Measurements from ENCODE around the gene CCDC3.
"Not testable (repeated sequence)": the region's sequence is repeated elsewhere in the genome, so short reads cannot be mapped to it uniquely, and the experiment has no call there.

CCDC3 gene

DNA sequence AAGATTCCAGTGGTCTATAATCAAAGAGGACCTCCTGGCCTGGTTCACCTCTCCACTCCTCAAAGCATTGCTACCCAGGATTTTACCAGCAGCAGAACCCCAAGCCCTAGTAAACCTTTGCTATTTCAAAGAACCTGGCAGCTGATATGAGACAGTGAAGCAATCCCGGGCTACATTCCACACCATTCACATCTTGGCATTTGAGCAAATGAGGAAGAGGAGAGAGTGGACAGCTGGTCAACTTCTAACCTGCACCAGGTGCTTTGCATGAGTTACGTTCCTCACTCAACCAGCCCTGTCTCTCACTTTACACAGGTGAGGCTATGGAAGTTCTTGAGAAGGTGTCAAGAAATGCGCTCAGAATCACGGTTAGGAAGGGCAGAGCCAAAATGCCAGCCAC is 1.1 kb downstream of the CCDC3 start:
- DNase-seq (ENCODE audit: low read depth), result no peak

DNA sequence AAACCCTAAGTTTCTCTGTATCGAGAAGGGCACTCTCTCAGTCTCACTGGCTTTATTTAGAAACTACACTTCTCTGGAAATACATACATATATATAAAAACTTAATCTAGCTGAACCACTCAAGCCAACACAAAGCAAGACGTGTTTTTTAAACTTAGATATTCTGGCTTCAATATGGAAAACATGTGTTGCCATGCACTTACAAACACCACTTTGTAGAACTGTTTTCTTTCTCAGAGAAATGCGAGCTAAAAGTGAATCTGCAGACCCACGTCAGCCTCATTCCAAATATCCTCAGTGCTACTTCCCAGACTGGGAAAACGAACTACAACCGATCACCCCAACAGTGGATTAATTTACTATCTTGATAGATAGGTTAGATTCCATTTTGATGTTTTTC is 1.7 kb downstream of the CCDC3 start:
- no peak for DNase-seq (ENCODE audit: low read depth)

DNA sequence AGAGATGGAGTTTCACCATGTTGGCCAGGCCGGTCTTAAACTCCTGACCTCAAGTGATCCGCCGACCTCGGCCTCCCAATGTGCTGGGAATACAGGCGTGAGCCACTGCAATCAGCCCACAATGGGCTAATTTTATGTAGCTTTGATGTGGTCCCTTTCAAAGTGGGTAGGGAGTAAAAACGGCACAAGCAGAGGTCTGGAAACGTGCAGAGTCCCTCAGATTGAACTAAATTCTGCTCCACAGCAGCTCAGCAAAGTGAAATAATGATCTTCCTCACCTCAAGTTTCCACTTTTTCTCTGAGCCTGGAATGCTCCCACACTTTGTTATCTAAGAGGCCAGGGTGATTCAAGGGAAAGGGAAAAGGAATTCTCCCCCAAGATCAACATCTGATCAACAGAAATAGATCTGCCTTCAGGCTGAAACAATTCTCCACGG is 6.1 kb downstream of the CCDC3 start:
- DNase-seq (ENCODE audit: low read depth), result no peak

DNA sequence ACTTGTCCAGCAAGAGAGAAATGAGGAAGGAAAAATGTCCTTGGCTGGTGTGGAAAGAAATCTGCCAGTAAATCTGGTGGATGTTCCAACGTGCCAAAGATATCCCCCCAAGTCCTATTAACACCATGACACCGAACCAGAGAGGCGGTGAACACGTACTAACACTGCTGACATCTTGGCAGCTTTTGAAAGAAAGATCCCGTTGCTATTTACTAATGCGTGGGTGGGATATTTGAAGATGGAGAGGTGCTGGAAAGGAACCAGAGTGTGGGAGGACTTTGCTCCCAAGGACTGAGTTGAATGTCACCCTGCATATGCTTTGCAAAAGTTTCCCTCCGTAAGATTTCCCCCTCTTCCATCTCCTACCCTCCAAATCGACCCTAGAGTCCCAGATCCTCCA is 7.9 kb downstream of the CCDC3 start:
- no peak for DNase-seq (ENCODE audit: low read depth)

DNA sequence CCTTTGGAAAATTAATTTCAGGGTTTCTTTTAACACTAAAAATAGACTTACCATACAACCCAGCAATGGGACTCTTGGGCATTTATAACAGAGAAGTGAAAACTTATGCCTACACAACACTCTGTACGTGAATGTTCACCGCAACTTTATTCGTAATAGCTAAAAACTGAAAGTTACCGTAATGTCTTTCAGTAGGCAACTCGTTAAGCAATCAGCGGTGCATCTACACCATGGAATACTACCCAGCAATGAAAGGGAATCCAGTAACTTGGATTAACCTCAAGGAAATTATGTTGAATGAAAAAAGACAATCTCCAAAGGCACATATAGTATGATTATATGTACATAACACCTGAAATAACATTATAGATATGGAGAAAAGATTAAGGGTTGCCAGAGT is 16.2 kb downstream of the CCDC3 start:
- no peak for DNase-seq (ENCODE audit: low read depth)

GRCh38 chr10:12984165-12984747 is 17.3 kb downstream of the CCDC3 start:
- no peak for DNase-seq (ENCODE audit: low read depth)

DNA sequence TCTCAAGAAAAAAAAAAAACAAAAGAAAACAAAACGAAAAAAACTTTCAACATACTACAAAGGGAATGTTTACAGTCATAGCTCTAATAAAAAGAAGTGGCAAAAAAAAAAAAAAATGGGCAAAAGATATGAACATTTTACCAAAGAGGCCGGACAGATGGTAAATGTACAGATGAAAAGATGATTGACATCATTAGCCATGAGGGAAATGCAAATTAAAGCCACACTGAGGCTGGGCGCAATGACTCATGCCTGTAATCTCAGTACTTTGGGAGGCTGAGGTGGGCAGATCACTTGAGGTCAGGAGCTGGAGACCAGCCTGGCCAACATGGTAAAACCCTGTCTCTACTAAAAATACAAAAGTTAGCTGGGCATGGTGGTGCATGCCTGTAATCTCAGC is 17.9 kb downstream of the CCDC3 start:
- DNase-seq (ENCODE audit: low read depth), result not testable (repeated sequence)

DNA sequence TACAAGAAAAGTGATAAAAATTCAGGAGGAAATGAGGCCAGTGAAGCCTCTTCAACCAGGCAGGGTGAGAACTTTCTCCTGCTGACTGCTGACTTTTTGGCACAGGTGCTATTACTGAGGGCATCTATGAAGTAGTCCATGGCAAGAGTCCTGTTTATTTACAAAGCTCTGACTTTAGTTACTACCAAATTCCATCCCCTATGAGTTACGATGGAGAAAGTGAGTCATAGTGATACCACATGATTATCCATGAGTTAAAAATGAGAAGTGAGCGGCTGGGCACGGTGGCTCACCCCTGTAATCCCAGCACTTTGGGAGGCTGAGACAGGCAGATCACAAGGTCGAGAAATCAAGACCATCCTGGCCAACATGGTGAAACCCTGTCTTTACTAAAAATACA is 19.9 kb downstream of the CCDC3 start:
- DNase-seq (ENCODE audit: low read depth), result no peak

GRCh38 chr10:12980713-12981306 is 20.7 kb downstream of the CCDC3 start:
- no peak for DNase-seq (ENCODE audit: low read depth)

GRCh38 chr10:12980102-12980661 is 21.3 kb downstream of the CCDC3 start:
- no peak for DNase-seq (ENCODE audit: low read depth)

- DNase-seq (ENCODE audit: low read depth), result no peak
Observed at GRCh38 chr10:12978891-12979290, 22.6 kb downstream of the CCDC3 start.

DNA sequence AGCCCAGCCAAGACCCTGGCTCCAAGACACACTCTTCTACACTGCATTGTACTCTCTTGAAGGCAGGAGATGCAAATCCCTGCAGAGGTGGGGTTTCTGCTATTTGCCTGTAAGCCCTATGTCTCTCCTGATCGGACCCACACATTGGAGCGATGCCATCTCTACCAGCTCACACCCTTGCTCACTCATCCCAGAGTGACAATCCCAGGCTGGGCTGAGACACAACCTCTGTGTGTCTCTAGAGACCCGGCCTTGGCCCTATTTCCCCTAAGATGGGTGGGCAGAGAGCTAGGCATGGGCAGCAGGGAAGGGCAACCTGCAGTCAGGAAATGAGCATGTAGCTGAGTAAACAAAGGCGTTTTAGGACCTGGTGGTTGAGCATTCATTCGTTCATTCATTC is 25.6 kb downstream of the CCDC3 start:
- no peak for DNase-seq (ENCODE audit: low read depth)

GRCh38 chr10:12975266-12975665 is 26.2 kb downstream of the CCDC3 start:
- DNase-seq (ENCODE audit: low read depth), result no peak

DNA sequence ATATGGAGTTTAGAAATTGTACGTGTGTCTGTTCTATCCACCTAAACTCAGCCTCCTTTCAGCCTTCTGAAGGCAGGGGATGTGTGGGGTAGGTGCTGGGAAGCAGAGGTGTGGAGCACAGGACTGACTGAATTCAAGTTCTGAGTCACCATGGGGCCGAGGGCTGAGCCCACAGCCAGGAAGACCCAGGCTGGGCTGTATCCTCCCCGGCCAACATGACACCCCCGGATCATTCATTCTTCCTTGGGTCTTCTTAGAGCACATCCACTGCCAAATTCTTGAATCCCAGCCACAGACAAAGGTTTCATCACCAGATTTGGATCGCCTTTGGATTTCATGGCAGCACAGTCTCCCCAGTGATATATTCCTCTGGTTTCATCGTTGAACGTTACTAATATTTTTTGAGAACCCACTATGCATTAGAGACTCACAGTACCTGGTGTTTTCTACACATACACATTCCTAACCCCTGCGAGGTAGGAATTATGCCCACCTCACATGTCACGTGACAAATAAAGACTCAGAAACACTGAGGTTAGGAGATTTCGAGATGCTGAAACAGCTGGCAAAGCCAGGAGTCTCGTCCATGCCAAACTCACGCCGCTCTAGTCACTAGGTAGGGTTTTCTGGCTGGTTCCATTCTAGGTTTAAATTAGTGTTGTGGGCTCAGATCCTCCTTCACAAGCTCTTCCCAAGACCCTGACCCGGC is 26.9 kb downstream of the CCDC3 start:
- no peak for DNase-seq (ENCODE audit: low read depth)

DNA sequence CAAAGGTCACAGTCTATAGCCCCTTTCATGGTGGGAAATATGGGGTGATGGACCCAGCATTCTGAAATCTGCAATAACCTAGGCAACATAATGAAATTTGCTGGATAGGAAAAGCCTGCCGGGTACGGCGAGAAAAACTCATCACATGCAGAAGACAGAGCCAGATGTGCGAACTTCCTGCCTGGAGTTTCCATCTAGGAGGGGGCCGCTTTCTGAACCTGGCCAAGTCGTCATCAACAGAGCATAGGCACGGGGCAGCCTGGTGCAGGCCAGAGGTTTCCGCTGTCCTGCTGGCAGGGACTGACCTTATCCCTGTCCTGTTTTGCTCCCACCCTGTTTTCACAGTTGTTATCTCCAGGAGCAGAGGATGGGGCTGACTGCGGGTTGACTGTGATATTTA is 27.4 kb downstream of the CCDC3 start:
- no peak for DNase-seq (ENCODE audit: low read depth)

GRCh38 chr10:12973149-12973718 is 28.3 kb downstream of the CCDC3 start:
- no peak for DNase-seq (ENCODE audit: low read depth)

GRCh38 chr10:12972146-12972545 is 29.4 kb downstream of the CCDC3 start:
- DNase-seq (ENCODE audit: low read depth), result no peak

- no peak for DNase-seq (ENCODE audit: low read depth)
Observed at GRCh38 chr10:12971001-12971788, 30.3 kb downstream of the CCDC3 start.

- no peak for DNase-seq (ENCODE audit: low read depth)
Observed at GRCh38 chr10:12969951-12970350, 31.6 kb downstream of the CCDC3 start.

DNA sequence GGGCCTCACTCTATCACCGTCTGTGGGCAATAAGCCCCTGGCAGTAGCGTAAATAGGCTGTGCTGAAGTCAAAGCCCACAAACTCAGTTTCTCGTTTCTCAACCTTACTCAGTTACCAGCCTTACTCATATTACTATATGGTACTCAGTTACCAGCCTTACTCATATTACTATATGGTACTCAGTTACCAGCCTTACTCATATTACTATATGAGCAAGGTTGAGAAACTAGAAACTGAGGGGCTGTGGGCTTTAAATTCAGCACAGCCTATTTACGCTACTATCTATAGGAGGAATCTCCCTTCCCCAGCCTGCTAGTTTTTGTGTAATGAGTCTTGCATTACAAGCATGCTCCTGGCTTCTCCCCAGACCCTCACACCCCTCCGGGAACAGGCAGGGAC is 35.4 kb downstream of the CCDC3 start:
- DNase-seq (ENCODE audit: low read depth), result no peak

DNA sequence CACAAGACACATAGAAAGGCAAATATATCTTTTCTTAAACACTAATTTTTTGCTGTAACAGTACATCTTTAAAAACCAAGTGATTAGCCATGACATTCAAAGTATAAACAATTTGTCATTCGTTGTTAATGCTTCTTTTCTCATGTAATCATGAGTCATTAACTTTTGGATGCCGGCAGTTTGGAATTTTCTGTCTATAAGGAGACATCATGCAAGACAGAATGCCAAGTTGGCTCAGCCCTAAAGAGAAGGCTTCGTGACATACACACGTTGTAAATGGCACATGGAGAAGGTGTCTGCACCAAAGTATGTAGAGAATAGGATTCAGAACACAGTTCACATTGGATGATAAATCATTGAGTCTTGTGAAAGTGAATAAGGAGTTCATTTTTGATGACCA is 35.9 kb downstream of the CCDC3 start:
- no peak for DNase-seq (ENCODE audit: low read depth)

DNA sequence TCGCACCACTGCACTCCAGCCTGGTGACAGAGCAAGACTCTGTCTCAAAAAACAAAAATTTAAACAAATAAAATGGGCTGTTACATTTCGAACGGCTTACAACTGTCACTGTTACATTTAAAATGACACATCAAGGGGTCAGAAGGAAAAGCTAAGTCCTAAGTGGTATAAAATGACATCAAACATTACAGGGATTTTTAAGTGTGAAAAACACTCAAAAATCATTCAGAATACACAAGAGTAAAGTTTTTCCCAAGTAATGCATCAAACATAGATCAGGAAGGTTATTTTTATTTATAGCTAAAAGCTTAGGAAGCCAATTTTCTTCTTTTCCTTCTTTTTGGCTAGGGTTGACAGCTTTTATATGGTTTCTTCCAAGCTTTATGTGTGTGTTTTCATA is 39.0 kb downstream of the CCDC3 start:
- DNase-seq (ENCODE audit: low read depth), result no peak
